Measurements from ENCODE around the gene NGEF.
"Not testable (repeated sequence)": the region's sequence is repeated elsewhere in the genome, so short reads cannot be mapped to it uniquely, and the experiment has no call there.

The NGEF gene

GRCh38 chr2:233052517-233052916 is 39.5 kb upstream of the NGEF start:
- H3K9me3 ChIP-seq (ENCODE audit: control extremely low read depth in 1 of 5, control insufficient read depth in 4 of 5, insufficient read depth in 2 of 5, low read depth in 1 of 5, low read length in 4 of 5); POLR2A ChIA-PET; H3K27me3 ChIP-seq (replicated peaks in 2 of 5; ENCODE audit: control insufficient read depth in 4 of 5, insufficient read depth in 5 of 5, low read length in 4 of 5); H3K36me3 ChIP-seq (ENCODE audit: control insufficient read depth in 4 of 4, insufficient read depth in 4 of 4, low read length in 3 of 4); H3K4me3 ChIP-seq (ENCODE audit: control insufficient read depth in 1 of 7, extremely low read depth in 1 of 7, insufficient read depth in 4 of 7, low read depth in 2 of 7, low read length in 6 of 7); DNase-seq; H3K27ac ChIP-seq (ENCODE audit: insufficient read depth in 1 of 2, low read depth in 1 of 2, low read length in 2 of 2, poor library complexity in 1 of 2, severe bottlenecking in 2 of 2): not testable (repeated sequence)
- WGBS (ENCODE audit: insufficient coverage) = no CpG with 5 or more reads among the region's 4 CpGs
- peaks cover 0 to 17% (median 5%) of the 10 kb centered on the region in 4 experiments for H3K4me1 ChIP-seq (ENCODE audit: control extremely low read depth in 1 of 4, control insufficient read depth in 4 of 4, insufficient read depth in 4 of 4, low read length in 3 of 4)
- CTCF ChIA-PET = interaction anchor here (1.6 to 2.9 kb wide), 7 partner anchors 9 to 203 kb away, joined by 3 to 8 read pairs (median 5); no protein-coding TSS in a partner anchor

DNA sequence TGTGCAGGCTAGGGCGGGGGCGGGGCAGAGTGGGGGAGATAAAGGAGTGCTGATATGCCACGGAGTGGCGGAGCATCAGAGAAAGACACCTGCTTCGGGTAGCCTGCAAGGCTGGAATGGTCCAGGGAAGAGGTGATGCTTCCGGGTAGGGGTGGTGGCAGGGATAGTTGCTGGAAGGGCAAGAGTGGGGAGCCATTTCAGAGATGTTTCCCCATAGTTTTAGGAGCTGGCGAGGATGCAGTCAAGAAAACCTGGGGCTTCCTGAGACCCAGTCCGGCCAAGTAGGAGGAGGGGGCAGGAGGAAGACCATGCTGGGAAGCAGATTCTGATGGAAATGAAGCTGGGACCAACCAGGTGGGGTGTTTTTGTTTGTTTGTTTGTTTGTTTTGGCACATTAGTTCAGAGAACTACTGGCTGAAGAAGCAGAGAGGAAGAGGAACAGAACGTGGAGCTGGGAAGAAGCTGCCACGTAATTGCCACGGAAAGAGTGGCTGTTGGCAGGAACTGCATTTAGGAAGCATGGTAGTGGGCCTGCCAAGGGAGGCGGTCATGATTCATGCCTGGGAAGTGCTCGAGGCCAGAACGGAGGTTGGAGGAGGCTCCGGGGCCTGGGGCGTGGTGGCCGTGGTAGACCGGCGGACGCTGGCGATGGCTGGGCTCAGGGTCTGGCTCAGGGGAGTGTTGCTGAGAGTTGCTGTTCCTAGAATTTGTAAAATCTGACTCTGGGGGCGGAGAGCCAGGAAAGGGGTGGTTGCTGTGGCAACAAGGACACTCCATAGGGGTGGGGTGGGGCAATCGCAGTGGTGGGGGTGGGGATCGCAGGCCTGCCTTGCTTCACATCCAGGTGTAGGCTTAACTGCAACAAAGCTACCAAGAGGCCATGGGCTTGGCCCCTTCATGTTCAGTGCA is 38.4 kb upstream of the NGEF start:
- CTCF ChIA-PET = interaction anchor here (0.7 to 2.9 kb wide), 3 partner anchors 9 to 13 kb away, joined by 3 to 8 read pairs (median 3); no protein-coding TSS in a partner anchor
- Histone ChIP-seq H3K36me3 (ENCODE audit: control insufficient read depth in 4 of 4, insufficient read depth in 4 of 4, low read length in 3 of 4) (no peaks in the 10 kb centered on the region), H3K9me3 (ENCODE audit: control extremely low read depth in 1 of 5, control insufficient read depth in 4 of 5, insufficient read depth in 2 of 5, low read depth in 1 of 5, low read length in 4 of 5) (no peaks in the 10 kb centered on the region), H3K4me1 (ENCODE audit: control extremely low read depth in 1 of 4, control insufficient read depth in 4 of 4, insufficient read depth in 4 of 4, low read length in 3 of 4) (peaks cover 0 to 14% (median 5%) of the 10 kb centered on the region in 4 experiments), H3K4me3 (ENCODE audit: control insufficient read depth in 1 of 7, extremely low read depth in 1 of 7, insufficient read depth in 4 of 7, low read depth in 2 of 7, low read length in 6 of 7) (peak overlapping the region in 1 of 7 experiments; percentile 3), H3K27ac (ENCODE audit: insufficient read depth in 1 of 2, low read depth in 1 of 2, low read length in 2 of 2, poor library complexity in 1 of 2, severe bottlenecking in 2 of 2) (no peak overlapping the region), H3K27me3 (replicated peaks in 2 of 5; ENCODE audit: control insufficient read depth in 4 of 5, insufficient read depth in 5 of 5, low read length in 4 of 5) (no peaks in the 10 kb centered on the region)
- POLR2A ChIA-PET = no interaction called here
- peak; percentile 46 to 64 (median 53) for DNase-seq
- WGBS (ENCODE audit: insufficient coverage) = 58% methylated on average over 18 of the region's 24 CpGs

- Histone ChIP-seq H3K4me3 (ENCODE audit: control insufficient read depth in 1 of 7, extremely low read depth in 1 of 7, insufficient read depth in 4 of 7, low read depth in 2 of 7, low read length in 6 of 7) (no peak overlapping the region), H3K9me3 (ENCODE audit: control extremely low read depth in 1 of 5, control insufficient read depth in 4 of 5, insufficient read depth in 2 of 5, low read depth in 1 of 5, low read length in 4 of 5) (no peaks in the 10 kb centered on the region), H3K27ac (ENCODE audit: insufficient read depth in 1 of 2, low read depth in 1 of 2, low read length in 2 of 2, poor library complexity in 1 of 2, severe bottlenecking in 2 of 2) (no peak overlapping the region), H3K36me3 (ENCODE audit: control insufficient read depth in 4 of 4, insufficient read depth in 4 of 4, low read length in 3 of 4) (no peaks in the 10 kb centered on the region), H3K4me1 (ENCODE audit: control extremely low read depth in 1 of 4, control insufficient read depth in 4 of 4, insufficient read depth in 4 of 4, low read length in 3 of 4) (peaks cover 0 to 14% (median 5%) of the 10 kb centered on the region in 4 experiments), H3K27me3 (replicated peaks in 2 of 5; ENCODE audit: control insufficient read depth in 4 of 5, insufficient read depth in 5 of 5, low read length in 4 of 5) (no peaks in the 10 kb centered on the region)
- POLR2A ChIA-PET = interaction anchor here (0.5 to 0.6 kb wide), 2 partner anchors 12 to 453 kb away, joined by 4 to 5 read pairs; no protein-coding TSS in a partner anchor
- WGBS (ENCODE audit: insufficient coverage) = 81% methylated on average over 3 of the region's 4 CpGs
- no peak for DNase-seq
- CTCF ChIA-PET = interaction anchor here (0.9 to 1.4 kb wide), 3 partner anchors 11 to 197 kb away, joined by 3 to 4 read pairs (median 3); partner anchors contain the start of genes INPP5D and NEU2
These were observed 36.2 kb upstream of the NGEF start for GRCh38 chr2:233049194-233049761.

DNA sequence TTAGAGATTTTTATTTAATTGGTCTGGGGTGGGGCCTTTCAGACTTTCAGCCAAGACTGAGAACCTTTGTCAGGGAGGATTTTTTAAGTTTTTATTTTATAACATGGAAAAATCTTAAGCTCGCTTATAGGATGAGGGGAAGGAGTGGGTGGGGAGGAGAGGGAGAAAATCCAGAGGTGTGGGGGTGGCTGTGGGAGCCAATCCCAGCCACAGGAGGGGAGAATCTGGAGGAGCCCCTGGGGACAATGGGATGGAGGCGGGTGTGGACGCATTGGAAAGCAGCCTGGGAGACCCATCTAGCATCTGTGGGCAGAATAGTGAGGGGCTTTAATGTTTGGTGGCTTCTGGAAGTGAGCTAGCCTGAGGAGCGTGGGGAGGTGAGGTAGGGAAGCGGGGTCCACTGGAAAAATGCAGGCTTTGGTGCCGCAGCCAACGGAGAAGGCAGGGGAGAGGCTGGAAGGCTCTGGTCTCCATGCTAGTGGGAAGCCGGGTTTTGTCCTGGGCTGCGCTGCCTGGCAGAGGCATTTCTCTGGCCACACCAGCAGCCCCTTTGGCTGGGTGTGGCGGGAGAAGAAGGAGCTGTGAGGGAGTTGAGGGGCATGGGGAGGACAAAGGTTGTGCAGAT is 35.6 kb upstream of the NGEF start:
- POLR2A ChIA-PET = interaction anchor here (0.5 to 0.6 kb wide), 2 partner anchors 13 to 452 kb away, joined by 4 to 5 read pairs; no protein-coding TSS in a partner anchor
- 82% methylated on average over 7 of the region's 10 CpGs for WGBS (ENCODE audit: insufficient coverage)
- H3K27ac ChIP-seq (ENCODE audit: insufficient read depth in 1 of 2, low read depth in 1 of 2, low read length in 2 of 2, poor library complexity in 1 of 2, severe bottlenecking in 2 of 2) = no peak overlapping the region
- H3K4me1 ChIP-seq (ENCODE audit: control extremely low read depth in 1 of 4, control insufficient read depth in 4 of 4, insufficient read depth in 4 of 4, low read length in 3 of 4) = peaks cover 0 to 9% (median 3%) of the 10 kb centered on the region in 4 experiments
- CTCF ChIA-PET = interaction anchor here (0.7 to 1.4 kb wide), 4 partner anchors 12 to 203 kb away, joined by 3 to 4 read pairs (median 3); partner anchors contain the start of genes ATG16L1, INPP5D and NEU2
- no peak overlapping the region for H3K4me3 ChIP-seq (ENCODE audit: control insufficient read depth in 1 of 7, extremely low read depth in 1 of 7, insufficient read depth in 4 of 7, low read depth in 2 of 7, low read length in 6 of 7)
- no peaks in the 10 kb centered on the region for H3K9me3 ChIP-seq (ENCODE audit: control extremely low read depth in 1 of 5, control insufficient read depth in 4 of 5, insufficient read depth in 2 of 5, low read depth in 1 of 5, low read length in 4 of 5)
- no peak for DNase-seq
- H3K27me3 ChIP-seq (replicated peaks in 2 of 5; ENCODE audit: control insufficient read depth in 4 of 5, insufficient read depth in 5 of 5, low read length in 4 of 5) = no peaks in the 10 kb centered on the region
- no peaks in the 10 kb centered on the region for H3K36me3 ChIP-seq (ENCODE audit: control insufficient read depth in 4 of 4, insufficient read depth in 4 of 4, low read length in 3 of 4)

DNA sequence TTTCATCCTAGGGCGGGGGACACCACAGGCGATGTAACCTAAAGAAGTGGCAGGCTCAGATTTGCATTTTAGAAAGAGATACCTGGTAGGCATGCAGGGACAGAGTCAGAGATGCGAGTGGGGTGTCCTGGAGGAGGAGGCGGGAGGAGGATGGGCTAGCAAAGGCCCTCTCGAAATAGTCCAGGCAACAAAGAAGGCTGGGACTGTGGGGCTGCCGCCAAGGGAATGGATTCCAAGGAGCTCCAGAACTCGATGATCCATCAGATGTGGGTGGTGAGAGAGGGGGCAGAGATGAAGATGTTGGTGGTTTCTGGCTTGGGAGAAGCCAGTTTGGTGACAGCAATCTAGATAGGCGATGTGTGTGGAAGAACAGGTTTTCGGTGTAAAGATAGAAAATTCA is 34.6 kb upstream of the NGEF start:
- CTCF ChIA-PET = interaction anchor here (0.6 to 1.9 kb wide), 5 partner anchors 13 to 211 kb away, joined by 3 to 7 read pairs (median 4); partner anchors contain the start of gene INPP5D
- Histone ChIP-seq H3K27ac (ENCODE audit: insufficient read depth in 1 of 2, low read depth in 1 of 2, low read length in 2 of 2, poor library complexity in 1 of 2, severe bottlenecking in 2 of 2) (no peak overlapping the region), H3K36me3 (ENCODE audit: control insufficient read depth in 4 of 4, insufficient read depth in 4 of 4, low read length in 3 of 4) (no peaks in the 10 kb centered on the region), H3K4me1 (ENCODE audit: control extremely low read depth in 1 of 4, control insufficient read depth in 4 of 4, insufficient read depth in 4 of 4, low read length in 3 of 4) (peaks cover 0 to 8% (median 2%) of the 10 kb centered on the region in 4 experiments), H3K9me3 (ENCODE audit: control extremely low read depth in 1 of 5, control insufficient read depth in 4 of 5, insufficient read depth in 2 of 5, low read depth in 1 of 5, low read length in 4 of 5) (no peaks in the 10 kb centered on the region), H3K4me3 (ENCODE audit: control insufficient read depth in 1 of 7, extremely low read depth in 1 of 7, insufficient read depth in 4 of 7, low read depth in 2 of 7, low read length in 6 of 7) (no peak overlapping the region), H3K27me3 (replicated peaks in 2 of 5; ENCODE audit: control insufficient read depth in 4 of 5, insufficient read depth in 5 of 5, low read length in 4 of 5) (no peaks in the 10 kb centered on the region)
- 92% methylated on average over 8 of the region's 9 CpGs for WGBS (ENCODE audit: insufficient coverage)
- no peak for DNase-seq
- POLR2A ChIA-PET = no interaction called here

GRCh38 chr2:233047206-233047605 is 34.1 kb upstream of the NGEF start:
- POLR2A ChIA-PET = no interaction called here
- CTCF ChIA-PET = interaction anchor here (0.6 to 1.9 kb wide), 5 partner anchors 8 to 211 kb away, joined by 3 to 7 read pairs (median 4); partner anchors contain the start of gene INPP5D
- H3K27ac ChIP-seq (ENCODE audit: insufficient read depth in 1 of 2, low read depth in 1 of 2, low read length in 2 of 2, poor library complexity in 1 of 2, severe bottlenecking in 2 of 2) = no peak overlapping the region
- no peak overlapping the region for H3K4me3 ChIP-seq (ENCODE audit: control insufficient read depth in 1 of 7, extremely low read depth in 1 of 7, insufficient read depth in 4 of 7, low read depth in 2 of 7, low read length in 6 of 7)
- no peak for DNase-seq
- no peaks in the 10 kb centered on the region for H3K9me3 ChIP-seq (ENCODE audit: control extremely low read depth in 1 of 5, control insufficient read depth in 4 of 5, insufficient read depth in 2 of 5, low read depth in 1 of 5, low read length in 4 of 5)
- H3K36me3 ChIP-seq (ENCODE audit: control insufficient read depth in 4 of 4, insufficient read depth in 4 of 4, low read length in 3 of 4) = no peaks in the 10 kb centered on the region
- 92% methylated on average over 3 of the region's 3 CpGs for WGBS (ENCODE audit: insufficient coverage)
- H3K4me1 ChIP-seq (ENCODE audit: control extremely low read depth in 1 of 4, control insufficient read depth in 4 of 4, insufficient read depth in 4 of 4, low read length in 3 of 4) = peaks cover 0 to 8% (median 2%) of the 10 kb centered on the region in 4 experiments
- H3K27me3 ChIP-seq (replicated peaks in 2 of 5; ENCODE audit: control insufficient read depth in 4 of 5, insufficient read depth in 5 of 5, low read length in 4 of 5) = no peaks in the 10 kb centered on the region

Data from common myeloid progenitor, CD34-positive (primary cell).